ENCODE results near the gene MCF2L. TPM values are rescaled to one million over a fixed set of nuclear protein-coding genes. Genes with fewer than 3 reads are reported as not detected.

The MCF2L gene
- total and polyA plus RNA-seq, 9 of the 15 experiments (the other 6 are each of a cell fraction or from before 2014, with no cell fraction given) = 0.05 to 0.25 (median 0.18) TPM; not detected in 5

GRCh38 chr13:112923962-112924361 is 45.1 kb upstream of the MCF2L start:
- POLR2A ChIA-PET = no interaction called here
- Histone ChIP-seq H3K4me1 (replicated peaks in 1 of 2; ENCODE audit: control insufficient read depth in 2 of 2, insufficient read depth in 2 of 2, low read length in 2 of 2) (no peaks in the 10 kb centered on the region), H3K4me2 (ENCODE audit: insufficient read depth, low read length) (no peak overlapping the region), H3K9ac (ENCODE audit: insufficient read depth in 1 of 2, low read depth in 2 of 2, low read length in 2 of 2) (no peak overlapping the region), H3K27ac (ENCODE audit: extremely low read depth, low read depth, low read length) (no peak overlapping the region), H3K4me3 (no peak overlapping the region), H3K79me2 (ENCODE audit: control insufficient read depth, insufficient read depth, low read length) (no peaks in the 10 kb centered on the region), H4K20me1 (replicated peaks; ENCODE audit: control insufficient read depth, insufficient read depth, low read length) (no peaks in the 10 kb centered on the region), H2AFZ (ENCODE audit: low read depth, low read length) (no peak overlapping the region), H3K27me3 (ENCODE audit: control insufficient read depth in 2 of 2, insufficient read depth in 2 of 2, low read length in 2 of 2) (peaks cover 13 to 29% of the 10 kb centered on the region in 2 experiments; a peak in 4 of 5 replicates), H3K36me3 (ENCODE audit: control insufficient read depth, insufficient read depth, low read length) (no peaks in the 10 kb centered on the region), H3K9me1 (ENCODE audit: control insufficient read depth, insufficient read depth, low read length) (no peaks in the 10 kb centered on the region), H3K9me3 (replicated peaks; ENCODE audit: control insufficient read depth, insufficient read depth, low read depth, low read length) (no peaks in the 10 kb centered on the region; the same call in 1 of the 2 replicates)
- no peak for TF ChIP-seq ZMIZ1 (IDR thresholded peaks at IDR 0.05; ENCODE audit: low read depth in 2 of 2, low read length in 2 of 2)
- no peak for TF ChIP-seq GATAD2B (IDR thresholded peaks at IDR 0.05; ENCODE audit: borderline replicate concordance)
- no peak for TF ChIP-seq MTA2 (IDR thresholded peaks at IDR 0.05; ENCODE audit: low read depth)
- no peak for TF ChIP-seq TFE3 (CRISPR knock-in tag; IDR thresholded peaks at IDR 0.05)
- TF ChIP-seq BACH1 (tag; IDR thresholded peaks at IDR 0.05) = no peak
- TF ChIP-seq ZNF316 (IDR thresholded peaks at IDR 0.05) = no peak
- no peak for TF ChIP-seq GABPB1 (CRISPR knock-in tag; IDR thresholded peaks at IDR 0.05)
- no peak for TF ChIP-seq ZNF224 (CRISPR knock-in tag; IDR thresholded peaks at IDR 0.05)
- TF ChIP-seq ZKSCAN3 (CRISPR knock-in tag; IDR thresholded peaks at IDR 0.05) = no peak
- no peak for TF ChIP-seq PCBP1 (IDR thresholded peaks at IDR 0.05; ENCODE audit: low read depth, low read length, poor library complexity, severe bottlenecking)
- TF ChIP-seq MTA3 (IDR thresholded peaks at IDR 0.05; ENCODE audit: borderline replicate concordance) = no peak
- no peak for TF ChIP-seq HMG20B (CRISPR knock-in tag; IDR thresholded peaks at IDR 0.05)
- no peak for TF ChIP-seq FOSL1 (tag; conservative IDR thresholded peaks at IDR 0.05)
- no peak for TF ChIP-seq STAT6 (CRISPR knock-in tag; IDR thresholded peaks at IDR 0.05)
- TF ChIP-seq HCFC1 (IDR thresholded peaks at IDR 0.05; ENCODE audit: low read depth, low read length) = no peak
- intact Hi-C loops (cut with micrococcal nuclease) = no loop called here
- CTCF ChIA-PET (ENCODE audit: low intra/inter-chr PET ratio) = no interaction called here
- FAIRE-seq = no peak
- no TSS peak for BruUV-seq (replicated peaks)
- 0% methylated on average over 10 of the region's 12 CpGs for WGBS (ENCODE audit: insufficient coverage, low coverage, missing lambda C conversion rate)
- no peak for ATAC-seq
- in situ Hi-C loops (cut with MboI) = no loop called here
- no peak for DNase-seq (ENCODE audit: extremely low read depth in 1 of 4, low spot score in 3 of 4)

Data from K562 (cell line).